ENCODE measurements around the gene PLEKHD1.
"Not testable (repeated sequence)": the region's sequence is repeated elsewhere in the genome, so short reads cannot be mapped to it uniquely, and the experiment has no call there.

PLEKHD1 gene

DNA sequence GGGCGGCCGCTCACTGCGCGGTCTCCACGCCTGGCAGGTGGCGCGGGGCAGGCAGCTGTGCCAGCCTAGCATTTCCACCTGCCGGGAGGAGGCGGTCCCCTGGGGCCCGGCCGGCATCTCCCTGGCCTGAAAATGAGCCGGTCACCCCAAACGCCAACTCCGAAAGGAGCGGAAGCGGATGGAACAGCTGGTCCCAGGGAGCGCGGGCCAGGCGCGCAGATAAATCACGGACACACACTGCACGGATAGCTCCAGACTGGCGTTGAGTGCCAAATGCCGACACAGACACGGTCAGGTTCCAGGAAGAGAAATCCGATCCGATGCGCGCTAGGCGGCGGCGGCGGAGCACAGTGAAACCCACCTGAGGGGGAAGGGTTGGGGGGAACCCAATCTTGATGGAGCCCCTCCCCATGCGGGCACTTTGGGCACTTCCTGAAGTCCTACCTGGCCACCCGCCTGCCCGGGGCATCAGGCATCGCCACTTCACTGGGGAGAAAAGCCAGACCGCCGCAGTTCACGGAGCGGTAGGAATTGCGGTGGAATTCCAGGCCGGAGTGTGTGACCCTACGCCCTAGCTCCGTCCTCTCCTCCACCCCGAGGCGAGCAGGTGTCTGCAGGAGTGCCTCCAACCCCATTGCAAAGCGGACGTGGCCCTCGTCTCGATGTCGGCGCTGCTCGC lies 624 bp upstream of the PLEKHD1 start:
- DNase-seq: no peak

DNA sequence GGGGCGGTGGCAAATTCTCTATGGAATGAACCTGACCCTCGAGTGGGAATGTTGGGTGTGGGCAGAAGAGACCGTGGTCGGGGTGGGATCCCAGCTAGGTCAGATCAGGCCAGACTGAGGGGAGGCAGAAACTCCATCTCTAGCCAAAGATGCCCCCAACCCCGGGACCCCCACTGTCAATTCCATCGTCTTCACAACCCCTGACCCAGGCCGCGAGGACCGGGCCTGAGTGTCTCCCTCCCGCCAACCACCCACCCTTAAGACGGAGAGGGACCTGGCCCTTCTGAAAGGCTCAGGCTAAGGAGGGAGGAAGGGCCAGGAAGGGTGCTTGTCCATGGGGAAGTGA lies 760 bp downstream of the PLEKHD1 start:
- DNase-seq: no peak

- no peak for DNase-seq
Measured at GRCh38 chr14:69485701-69486100, 1.2 kb downstream of the PLEKHD1 start.

- DNase-seq: no peak
Measured at GRCh38 chr14:69487226-69487625, 2.7 kb downstream of the PLEKHD1 start.

DNA sequence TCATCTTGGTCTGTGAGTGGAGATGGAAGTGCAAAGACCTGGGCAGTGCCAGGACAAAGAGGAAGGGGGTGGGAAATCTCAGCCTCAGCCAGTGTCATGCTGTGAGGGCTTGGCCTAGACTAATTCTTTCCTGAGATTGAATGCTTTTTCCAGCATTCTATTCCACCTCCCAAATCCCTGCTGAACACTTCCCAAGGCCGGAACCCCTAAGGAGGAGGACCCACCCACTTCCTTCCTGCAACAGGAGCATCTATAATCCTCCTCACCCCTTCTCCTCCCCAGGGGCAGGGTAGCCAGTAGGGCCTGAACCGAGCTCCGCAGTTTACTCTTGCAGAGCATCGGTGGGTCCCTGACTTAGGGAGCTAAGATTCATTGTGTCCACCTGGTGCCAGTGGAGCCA lies 3.2 kb downstream of the PLEKHD1 start:
- no peak for DNase-seq

GRCh38 chr14:69489495-69489894 lies 5.0 kb downstream of the PLEKHD1 start:
- DNase-seq: no peak

DNA sequence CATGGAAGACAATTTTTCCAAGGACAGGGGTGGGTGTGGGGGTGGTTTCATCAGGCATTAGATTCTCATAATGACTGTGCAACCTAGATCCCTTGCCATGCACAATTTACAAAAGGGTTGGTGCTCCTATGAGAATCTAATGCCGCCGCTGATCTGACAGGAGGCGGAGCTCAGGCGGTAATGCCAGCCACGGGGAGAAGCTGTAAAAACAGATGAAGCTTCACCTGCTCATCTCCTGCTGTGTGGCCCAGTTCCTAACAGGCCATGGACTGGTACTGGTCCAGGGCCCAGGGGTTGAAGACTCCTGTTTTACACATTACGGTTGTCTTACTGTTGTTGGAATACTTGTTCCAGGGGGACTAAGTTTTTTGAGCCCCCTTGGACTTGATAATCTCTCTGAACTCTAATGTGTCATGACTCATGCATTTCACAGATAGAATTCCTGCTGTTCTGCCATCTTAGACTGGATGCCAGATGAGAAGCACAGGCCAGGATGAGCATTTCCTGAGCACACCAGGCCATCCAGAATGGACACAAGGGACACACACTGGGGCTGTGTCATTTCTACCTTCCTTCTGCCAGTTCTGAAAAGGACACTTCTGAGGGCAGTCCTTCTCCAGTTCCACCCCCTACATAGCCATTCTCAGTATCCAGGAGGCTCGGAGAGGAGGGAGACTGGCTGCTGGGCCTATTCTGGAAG lies 5.8 kb downstream of the PLEKHD1 start:
- DNase-seq: no peak

DNA sequence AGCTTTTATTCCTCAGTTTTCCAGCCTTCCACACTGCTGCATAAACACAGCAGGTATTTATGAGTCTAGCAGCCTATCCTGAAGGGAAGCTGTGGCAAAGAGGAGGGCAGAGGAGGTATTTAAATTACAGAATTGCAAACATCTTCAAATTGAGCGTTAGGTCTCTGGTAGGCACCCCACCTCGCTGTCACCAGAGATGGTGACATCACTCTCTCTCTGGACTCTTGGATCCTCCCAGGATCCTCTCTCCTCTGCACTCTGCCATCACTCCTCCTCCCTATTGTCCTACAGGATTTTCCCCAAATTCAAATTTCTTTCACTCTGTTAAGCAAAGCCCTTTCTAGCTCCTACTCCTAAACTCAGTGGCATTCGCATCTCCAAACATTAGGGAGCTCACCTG lies 6.7 kb downstream of the PLEKHD1 start:
- no peak for DNase-seq

DNA sequence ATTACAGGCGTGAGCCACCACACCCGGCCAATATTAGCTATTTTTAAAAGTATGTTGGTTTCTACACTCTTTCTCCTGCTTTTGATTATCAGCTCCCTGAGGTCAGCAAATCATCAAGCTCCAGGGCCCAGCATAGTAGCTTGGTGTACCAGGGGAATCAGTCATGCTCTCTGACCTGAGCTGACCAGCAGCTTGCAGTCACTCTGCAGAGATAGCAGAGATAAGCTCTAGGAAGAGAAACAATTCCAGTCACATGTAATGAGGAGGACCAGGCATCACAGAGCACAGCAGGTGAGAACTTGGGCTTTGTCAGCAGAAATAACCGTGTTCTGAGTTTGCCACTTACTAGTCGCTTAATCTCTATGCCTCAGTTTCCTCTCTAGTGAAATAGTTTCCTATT lies 8.5 kb downstream of the PLEKHD1 start:
- no peak for DNase-seq

DNA sequence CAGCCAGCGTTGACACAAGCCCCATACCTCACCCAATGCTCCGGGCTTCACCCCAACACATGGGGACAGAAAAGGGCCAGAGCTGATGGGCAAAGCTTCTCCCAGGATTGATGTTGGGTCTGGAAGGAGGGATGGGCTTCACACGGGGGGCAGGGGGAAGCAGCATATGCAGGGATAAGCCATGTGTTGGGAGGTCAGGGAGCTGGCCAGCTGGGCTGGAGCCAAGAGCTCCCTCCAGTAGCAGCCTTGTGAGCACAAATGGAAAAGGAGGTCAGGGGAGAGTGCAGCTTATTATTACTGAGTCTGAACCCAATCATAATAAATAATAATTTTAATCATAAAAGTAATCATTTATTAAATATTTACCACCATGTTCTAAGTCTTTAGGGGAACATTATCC lies 9.3 kb downstream of the PLEKHD1 start:
- DNase-seq: no peak

DNA sequence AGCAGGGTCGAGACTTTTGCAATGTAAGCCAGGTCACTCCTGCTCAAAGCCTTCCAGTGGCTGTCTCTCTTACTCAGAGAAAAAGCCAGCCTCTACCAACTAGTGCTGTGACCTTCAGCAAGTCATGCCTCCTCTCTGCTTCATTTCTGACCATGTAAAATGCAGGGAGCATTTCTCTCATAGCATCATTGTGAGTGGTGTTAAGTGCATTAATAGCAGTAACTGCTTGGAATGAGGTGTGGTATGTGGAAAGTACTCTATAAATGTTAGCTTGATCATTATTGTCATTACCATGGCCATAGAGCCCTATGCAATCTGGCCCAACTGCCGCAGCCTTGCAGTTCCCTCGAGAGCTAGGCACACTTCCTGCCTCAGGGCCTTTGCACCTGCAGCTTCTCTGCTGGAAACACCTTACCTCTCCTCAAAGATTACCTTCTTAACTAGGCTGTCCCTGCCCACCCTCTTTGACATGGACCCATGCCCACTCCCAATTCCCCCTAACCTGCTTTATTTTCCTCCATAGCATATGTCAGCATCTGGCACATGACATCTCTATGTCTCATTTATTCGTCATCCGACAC lies 10.9 kb downstream of the PLEKHD1 start:
- no peak for DNase-seq

GRCh38 chr14:69497866-69498265 lies 13.3 kb downstream of the PLEKHD1 start:
- not testable (repeated sequence) for DNase-seq

GRCh38 chr14:69498286-69498685 lies 13.8 kb downstream of the PLEKHD1 start:
- DNase-seq: not testable (repeated sequence)

- DNase-seq: no peak
Measured at GRCh38 chr14:69499436-69499835, 14.9 kb downstream of the PLEKHD1 start.

DNA sequence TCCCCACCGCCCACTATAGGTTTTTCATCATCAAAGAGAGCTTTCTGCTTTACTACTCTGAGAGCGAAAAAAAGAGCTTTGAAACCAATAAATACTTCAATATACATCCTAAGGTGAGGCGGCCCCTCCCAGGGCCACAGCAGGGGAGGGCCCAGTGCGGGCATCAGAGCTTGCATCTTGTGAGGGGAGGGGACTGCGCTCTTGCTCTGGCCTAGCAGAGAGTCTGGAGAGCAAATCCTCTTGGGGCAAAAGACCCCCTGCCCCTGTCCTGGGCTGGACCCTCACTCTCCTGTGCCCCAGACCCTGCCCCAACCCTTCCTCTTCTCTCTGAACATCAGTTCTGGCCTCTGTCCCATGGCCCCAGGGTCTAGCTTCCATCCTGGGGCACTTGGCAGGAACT lies 15.6 kb downstream of the PLEKHD1 start:
- DNase-seq: no peak

DNA sequence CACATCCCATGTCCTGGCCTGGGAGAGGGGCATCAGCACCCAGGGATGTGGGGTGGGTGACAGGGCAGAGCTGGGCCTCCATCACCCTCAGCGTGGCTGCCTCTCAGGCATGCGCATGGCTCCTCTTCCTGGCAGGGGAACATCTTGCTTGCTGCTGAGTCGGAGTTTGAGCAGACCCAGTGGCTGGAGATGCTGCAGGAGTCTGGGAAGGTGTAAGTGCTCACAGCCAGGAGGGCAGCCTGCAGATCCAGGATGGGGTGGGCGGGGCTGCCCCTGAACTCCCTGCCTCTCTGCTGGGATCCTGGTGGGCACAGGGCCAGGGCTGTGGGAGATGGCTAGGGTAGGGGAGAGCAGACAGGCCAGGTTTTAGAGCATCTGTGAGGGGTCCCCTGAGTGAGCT lies 16.2 kb downstream of the PLEKHD1 start:
- DNase-seq: no peak

- DNase-seq: no peak
Measured at GRCh38 chr14:69501423-69501838, 16.9 kb downstream of the PLEKHD1 start.

- DNase-seq: no peak
Measured at GRCh38 chr14:69504775-69505174, 20.2 kb downstream of the PLEKHD1 start.

DNA sequence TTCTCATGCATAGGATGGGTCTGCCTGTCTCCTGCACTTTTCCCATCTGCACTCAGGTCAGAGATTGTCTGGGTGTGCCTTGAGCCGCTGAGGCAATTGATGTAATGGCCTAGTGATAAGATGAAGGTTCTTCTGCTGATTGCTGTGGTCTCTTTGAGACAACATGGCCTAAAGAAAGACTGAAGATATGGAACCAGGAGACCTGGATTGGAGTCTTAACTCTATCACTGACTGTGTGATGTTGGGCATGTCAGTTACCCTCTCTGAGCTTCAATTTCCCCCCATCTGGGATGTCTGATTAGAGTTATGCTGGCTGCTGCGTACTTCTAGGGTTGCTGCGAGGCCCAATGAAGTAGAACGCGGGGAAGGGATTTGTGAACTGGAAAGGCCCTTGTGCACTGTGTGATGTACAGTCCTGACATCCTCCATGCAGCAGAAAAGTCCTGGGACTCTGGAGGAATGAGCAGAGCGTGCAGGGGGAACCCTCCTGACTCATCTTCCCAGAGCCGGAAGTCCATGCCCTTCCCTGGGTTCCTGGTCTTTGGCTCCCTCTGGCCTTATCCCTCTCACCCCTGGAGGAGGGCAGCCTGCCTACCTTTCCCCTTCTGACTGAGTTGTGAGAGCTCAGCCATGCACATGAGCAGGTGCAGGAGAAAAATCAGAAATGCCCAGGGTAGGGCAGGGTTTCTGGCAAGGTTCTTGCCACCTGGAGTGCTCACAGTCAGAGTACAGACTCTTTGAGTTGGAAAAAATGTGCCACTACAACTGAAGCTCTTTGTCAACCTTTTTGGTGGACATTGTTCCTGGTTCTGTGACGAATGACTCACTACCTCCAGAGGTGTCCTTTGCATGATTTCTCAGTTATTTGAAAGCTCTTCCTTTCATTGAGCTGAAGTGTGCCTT lies 21.1 kb downstream of the PLEKHD1 start:
- DNase-seq: no peak

DNA sequence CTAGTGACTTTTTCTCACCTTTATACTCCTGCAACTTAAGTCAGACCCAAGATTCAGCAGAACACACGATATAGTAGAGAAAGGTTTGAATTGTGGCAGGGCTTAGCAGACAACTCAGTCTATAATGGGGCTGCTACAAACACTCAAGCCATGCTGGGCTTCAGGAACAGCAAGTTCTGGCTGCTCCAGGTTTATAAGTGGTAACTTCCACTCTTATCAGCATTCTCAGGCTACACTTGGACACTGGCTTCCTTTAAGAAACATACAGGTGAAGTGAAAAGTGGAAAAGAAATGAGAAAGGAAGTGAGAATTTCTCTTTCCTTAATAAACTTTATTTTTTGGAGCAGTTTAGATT lies 21.7 kb downstream of the PLEKHD1 start:
- DNase-seq: no peak

- DNase-seq: no peak
Measured at GRCh38 chr14:69518289-69519101, 34.0 kb downstream of the PLEKHD1 start.

GRCh38 chr14:69519204-69520100 lies 34.9 kb downstream of the PLEKHD1 start:
- DNase-seq: no peak

Measured in activated CD4-positive, alpha-beta T cell treated with anti-CD3 and anti-CD28 coated beads, Interleukin-2, Interleukin-6, amounts not matched to agents 100 ng/mL and 50 ng/mL, durations not matched to agents 16 hours and 8 hours (primary cell).